ENCODE results near the gene MACROD1. TPM values are rescaled to one million over a fixed set of nuclear protein-coding genes. Genes with fewer than 3 reads are reported as not detected.

MACROD1 gene
- total RNA-seq, 1 donor from 2014 or later = 11.1 TPM

- intact Hi-C loops (cut with micrococcal nuclease) = no loop called here
Observed at GRCh38 chr11:64132982-64133705, 32.8 kb downstream of the MACROD1 start.

GRCh38 chr11:64132191-64132771 lies 33.6 kb downstream of the MACROD1 start:
- intact Hi-C loops (cut with micrococcal nuclease) = no loop called here

- intact Hi-C loops (cut with micrococcal nuclease) = no loop called here
Observed at GRCh38 chr11:64131683-64132190, 34.2 kb downstream of the MACROD1 start.

- intact Hi-C loops (cut with micrococcal nuclease) = no loop called here
Observed at GRCh38 chr11:64130618-64131017, 35.3 kb downstream of the MACROD1 start.

- intact Hi-C loops (cut with micrococcal nuclease) = no loop called here
Observed at GRCh38 chr11:64129403-64129802, 36.5 kb downstream of the MACROD1 start.

GRCh38 chr11:64128255-64129006 lies 37.5 kb downstream of the MACROD1 start:
- intact Hi-C loops (cut with micrococcal nuclease) = no loop called here

GRCh38 chr11:64127267-64128072 lies 38.4 kb downstream of the MACROD1 start:
- intact Hi-C loops (cut with micrococcal nuclease) = no loop called here

- intact Hi-C loops (cut with micrococcal nuclease) = no loop called here
Observed at GRCh38 chr11:64126796-64127195, 39.1 kb downstream of the MACROD1 start.

GRCh38 chr11:64126371-64126770 lies 39.5 kb downstream of the MACROD1 start:
- intact Hi-C loops (cut with micrococcal nuclease) = no loop called here

- intact Hi-C loops (cut with micrococcal nuclease) = no loop called here
Observed at GRCh38 chr11:64125676-64126075, 40.2 kb downstream of the MACROD1 start.

- intact Hi-C loops (cut with micrococcal nuclease) = no loop called here
Observed at GRCh38 chr11:64124147-64124546, 41.8 kb downstream of the MACROD1 start.

- intact Hi-C loops (cut with micrococcal nuclease) = no loop called here
Observed at GRCh38 chr11:64123679-64124078, 42.2 kb downstream of the MACROD1 start.

GRCh38 chr11:64122411-64123410 lies 43.2 kb downstream of the MACROD1 start:
- intact Hi-C loops (cut with micrococcal nuclease) = no loop called here

- intact Hi-C loops (cut with micrococcal nuclease) = no loop called here
Observed at GRCh38 chr11:64121663-64122410, 44.1 kb downstream of the MACROD1 start.

GRCh38 chr11:64120951-64121569 lies 44.9 kb downstream of the MACROD1 start:
- intact Hi-C loops (cut with micrococcal nuclease) = no loop called here

- intact Hi-C loops (cut with micrococcal nuclease) = no loop called here
Observed at GRCh38 chr11:64119700-64120099, 46.2 kb downstream of the MACROD1 start.

GRCh38 chr11:64118876-64119665 lies 46.8 kb downstream of the MACROD1 start:
- intact Hi-C loops (cut with micrococcal nuclease) = no loop called here

All from T-helper 2 cell treated with Interferon-gamma antibody and Interleukin-4, amounts not matched to agents 100 ng/mL and 5 ng/mL, for 36 hours (primary cell).